IMR-90 (cell line): ENCODE data around the gene NPFF. TPM values are rescaled to one million over a fixed set of nuclear protein-coding genes. Genes with fewer than 3 reads are reported as not detected.

Source experiments
- ATAC-seq: fragments of 200-7000 bp; cut with Tn5 transposase; 2 replicates; pipeline ENCODE4 v1.9.1; 2020; ENCODE audit warnings: low read depth, mild to moderate bottlenecking, moderate library complexity
- BruUV-seq: library from RNA; stranded (reverse); fragments of 400-500 nt; replicated peaks from 2 replicates; lab custom pipeline; 2021; lab: Mats Ljungman, UMichigan
- CTCF ChIA-PET: fragments of 300-600 bp; formaldehyde crosslinking; extraction: SDS; loops from one replicate; lab custom pipeline; 2021; ENCODE audit warnings: antibody characterized with exemption; lab: Yijun Ruan, JAX
- POLR2A ChIA-PET: fragments of 300-600 bp; sonication (Branson Sonifier 250); formaldehyde crosslinking; loops from one replicate; lab custom pipeline; 2022; ENCODE audit warnings: antibody characterized with exemption; ENCODE audit not compliant: unreplicated experiment; lab: Charles Lee
- DNase-seq: peaks from one replicate; pipeline ENCODE4 v3.0.0; 2013
- H2AFZ ChIP-seq: replicated peaks from 2 replicates; pipeline ENCODE3; 2013; ENCODE audit warnings: low read length, mild to moderate bottlenecking; ENCODE audit not compliant: poor library complexity
- H2AK5ac ChIP-seq: 2 replicates; pipeline ENCODE4 v1.6.1; 2013; ENCODE audit warnings: low read depth, low read length, inconsistent platforms
- H2AK9ac ChIP-seq: replicated peaks from 2 replicates; pipeline ENCODE3; 2013; ENCODE audit warnings: mild to moderate bottlenecking, low read depth, low read length, moderate library complexity; ENCODE audit not compliant: poor library complexity
- H2BK120ac ChIP-seq: 2 replicates; pipeline ENCODE4 v1.6.1; 2013; ENCODE audit warnings: low read depth, low read length, inconsistent platforms
- H2BK15ac ChIP-seq: 3 replicates; pipeline ENCODE4 v1.6.1; 2013; ENCODE audit warnings: low read depth, low read length, inconsistent platforms
- H2BK20ac ChIP-seq: 2 replicates; pipeline ENCODE4 v1.6.1; 2013; ENCODE audit warnings: low read depth, mild to moderate bottlenecking, inconsistent platforms, low read length, moderate library complexity
- H2BK5ac ChIP-seq: 2 replicates; pipeline ENCODE4 v1.6.1; 2013; ENCODE audit warnings: mild to moderate bottlenecking, low read depth, low read length, inconsistent platforms; ENCODE audit not compliant: poor library complexity, severe bottlenecking
- H3K14ac ChIP-seq: replicated peaks from 2 replicates; pipeline ENCODE4 v1.6.1; 2013; ENCODE audit warnings: low read depth, low read length, inconsistent platforms
- H3K18ac ChIP-seq: 2 replicates; pipeline ENCODE4 v1.6.1; 2013; ENCODE audit warnings: low read depth, low read length, control low read depth
- H3K23ac ChIP-seq: 2 replicates; pipeline ENCODE4 v1.6.1; 2013; ENCODE audit warnings: low read depth, low read length, inconsistent platforms
- H3K27ac ChIP-seq: 2 replicates; pipeline ENCODE4 v1.5.1; 2013; ENCODE audit warnings: mild to moderate bottlenecking, control low read depth, low read length; ENCODE audit not compliant: insufficient read depth
- H3K27me3 ChIP-seq: 2 replicates; pipeline ENCODE4 v1.6.1; 2013; ENCODE audit warnings: low read length; ENCODE audit not compliant: control insufficient read depth, insufficient read depth
- H3K36me3 ChIP-seq: 2 replicates; pipeline ENCODE4 v1.6.1; 2013; ENCODE audit warnings: low read length, mixed read lengths; ENCODE audit not compliant: control insufficient read depth, insufficient read depth
- H3K4ac ChIP-seq: 2 replicates; pipeline ENCODE4 v1.6.1; 2013; ENCODE audit warnings: low read depth, low read length, inconsistent platforms
- H3K4me1 ChIP-seq: 2 replicates; pipeline ENCODE4 v1.6.1; 2013; ENCODE audit warnings: low read length, mixed read lengths; ENCODE audit not compliant: control insufficient read depth, insufficient read depth
- H3K4me2 ChIP-seq: 2 replicates; pipeline ENCODE4 v1.6.1; 2013; ENCODE audit warnings: low read depth, mild to moderate bottlenecking, control low read depth, low read length, moderate library complexity
- H3K4me3 ChIP-seq: 2 replicates; pipeline ENCODE4 v1.5.1; 2013; ENCODE audit warnings: low read depth, mild to moderate bottlenecking, control low read depth, low read length, moderate library complexity; ENCODE audit not compliant: insufficient read depth
- H3K56ac ChIP-seq: 2 replicates; pipeline ENCODE4 v1.6.1; 2013; ENCODE audit warnings: low read length, inconsistent platforms; ENCODE audit not compliant: insufficient read depth; ENCODE audit errors: extremely low read depth
- H3K79me1 ChIP-seq, 2 experiments: 2 replicates each; pipeline ENCODE4 v1.6.1; 2013; ENCODE audit warnings: low read length in 2 of 2, inconsistent platforms in 1 of 2, low read depth in 1 of 2
- H3K9ac ChIP-seq: 2 replicates; pipeline ENCODE4 v1.6.1; 2013; ENCODE audit warnings: low read depth, low read length, control low read depth
- H3K9me1 ChIP-seq: 2 replicates; pipeline ENCODE4 v1.6.1; 2013; ENCODE audit warnings: low read length, inconsistent platforms; ENCODE audit not compliant: insufficient read depth
- H3K9me3 ChIP-seq: 2 replicates; pipeline ENCODE4 v1.6.1; 2013; ENCODE audit warnings: low read length; ENCODE audit not compliant: control insufficient read depth, insufficient read depth
- H4K20me1 ChIP-seq: 2 replicates; pipeline ENCODE4 v1.6.1; 2013; ENCODE audit warnings: low read length, inconsistent platforms; ENCODE audit not compliant: insufficient read depth
- H4K5ac ChIP-seq: 2 replicates; pipeline ENCODE4 v1.6.1; 2013; ENCODE audit warnings: mild to moderate bottlenecking, low read depth, low read length, control low read depth
- H4K8ac ChIP-seq, 2 experiments: 2 replicates each; pipeline ENCODE4 v1.6.1; 2013; ENCODE audit warnings: low read depth in 2 of 2, low read length in 2 of 2, control low read depth in 1 of 2, inconsistent platforms in 1 of 2
- H4K91ac ChIP-seq: 2 replicates; pipeline ENCODE4 v1.6.1; 2013; ENCODE audit warnings: low read depth, low read length, inconsistent platforms; ENCODE audit not compliant: insufficient read depth
- CEBPB ChIP-seq: IDR thresholded peaks from 2 replicates; pipeline ENCODE4 v1.6.1; 2012; ENCODE audit warnings: low read depth, low read length, improper control_type of control experiment
- CHD1 ChIP-seq: IDR thresholded peaks from 2 replicates; pipeline ENCODE4 v1.6.1; 2012; ENCODE audit warnings: low read depth, low read length, improper control_type of control experiment
- FOS ChIP-seq: fragments of 150-350 bp; IDR thresholded peaks from 2 replicates; pipeline ENCODE4 v1.6.1; 2016; ENCODE audit warnings: low read depth, low read length
- MAZ ChIP-seq: IDR thresholded peaks from 2 replicates; pipeline ENCODE4 v1.6.1; 2012; ENCODE audit warnings: low read depth, mild to moderate bottlenecking, low read length, improper control_type of control experiment, moderate library complexity, borderline replicate concordance
- MXI1 ChIP-seq: IDR thresholded peaks from 2 replicates; pipeline ENCODE4 v1.6.1; 2012; ENCODE audit warnings: low read depth, mild to moderate bottlenecking, low read length, moderate library complexity, borderline replicate concordance
- POLR2A ChIP-seq: IDR thresholded peaks from 2 replicates; pipeline ENCODE4 v1.6.1; 2012; ENCODE audit warnings: mild to moderate bottlenecking, low read depth, low read length
- RAD21 ChIP-seq: IDR thresholded peaks from 2 replicates; pipeline ENCODE4 v1.6.1; 2012; ENCODE audit warnings: low read length, improper control_type of control experiment
- SMC3 ChIP-seq: fragments of 150-350 bp; IDR thresholded peaks from 2 replicates; pipeline ENCODE4 v1.6.1; 2016; ENCODE audit warnings: low read depth, mild to moderate bottlenecking, antibody characterized with exemption, low read length, moderate library complexity
- WGBS, 2 experiments: methylation state at CpG; one replicate each; pipeline versions ENCODE4 v1.1.5 to v1.1.7; 2013; ENCODE audit warnings: missing lambda C conversion rate in 2 of 2; ENCODE audit not compliant: insufficient read length in 1 of 2; ENCODE audit errors: extremely low coverage in 2 of 2; 5-methylcytosine and 5-hydroxymethylcytosine counted together
- dilution Hi-C: fragments of 300-500 bp; cut with HindIII; formaldehyde crosslinking; loops from one replicate; pipeline ENCODE4 v1.14.3; 2018; ENCODE audit warnings: low sequenced_read_pairs; ENCODE audit not compliant: unreplicated experiment
- in situ Hi-C: fragments of 300-500 bp; cut with MboI; formaldehyde crosslinking; loops from 3 replicates; pipeline ENCODE4 v1.14.3; 2019; ENCODE audit warnings: low sequenced_read_pairs, inconsistent platforms, mixed read lengths
- intact Hi-C: fragments of 100-400 bp; cut with micrococcal nuclease; formaldehyde crosslinking; loops from 2 replicates; pipeline ENCODE4 v1.10.0; 2022
- polyA plus RNA-seq, 3 experiments: library from polyadenylated mRNA; depleted of rRNA; stranded (reverse); fragments of >200 nt; gene quantifications; 2 replicates each; pipeline ENCODE4 v1.2.3, GENCODE V29; 2012; ENCODE audit warnings: low replicate concordance in 1 of 3
- total RNA-seq: library from RNA; depleted of rRNA; stranded (reverse); fragments of >200 nt; gene quantifications from 2 replicates; pipeline ENCODE4 v1.2.3, GENCODE V29; 2012
- TF ChIP-seq, protein P1 (sequence below): fragments of 150-350 bp; IDR thresholded peaks from 2 replicates; pipeline ENCODE4 v1.6.1; 2016; ENCODE audit warnings: low read depth, mild to moderate bottlenecking, low read length, moderate library complexity, borderline replicate concordance
- TF ChIP-seq, protein P2 (sequence below): conservative IDR thresholded peaks from 2 replicates; pipeline ENCODE4 v1.5.1; 2012; ENCODE audit warnings: mild to moderate bottlenecking, low read depth, low read length, improper control_type of control experiment
- TF ChIP-seq, protein P3 (sequence below): fragments of 150-350 bp; IDR thresholded peaks from 2 replicates; pipeline ENCODE4 v1.6.1; 2017; ENCODE audit warnings: mild to moderate bottlenecking, antibody characterized with exemption, low read length, low read depth

Gene NPFF
- total and polyA plus RNA-seq, 2 of the 4 experiments (the other 2 are of a cell fraction), result not detected

DNA sequence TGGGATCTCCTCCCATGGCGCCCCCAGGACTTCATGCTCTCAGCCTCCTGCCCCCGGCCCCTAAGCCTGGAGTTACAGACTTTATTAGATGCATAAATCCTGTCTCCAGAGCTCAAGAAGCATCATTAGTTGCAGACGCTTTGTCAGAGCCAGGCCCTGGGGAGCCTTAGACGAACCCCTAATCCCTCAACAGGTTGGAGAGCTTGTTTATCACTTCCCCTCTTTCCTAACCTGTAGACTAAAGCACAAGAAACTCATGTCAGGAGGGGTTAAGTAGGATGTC is 260 bp upstream of the NPFF start:
- peaks cover 41% of the 10 kb centered on the region for H3K36me3 ChIP-seq
- H2BK20ac ChIP-seq, result no peak overlapping the region
- TF ChIP-seq, protein P1, sequence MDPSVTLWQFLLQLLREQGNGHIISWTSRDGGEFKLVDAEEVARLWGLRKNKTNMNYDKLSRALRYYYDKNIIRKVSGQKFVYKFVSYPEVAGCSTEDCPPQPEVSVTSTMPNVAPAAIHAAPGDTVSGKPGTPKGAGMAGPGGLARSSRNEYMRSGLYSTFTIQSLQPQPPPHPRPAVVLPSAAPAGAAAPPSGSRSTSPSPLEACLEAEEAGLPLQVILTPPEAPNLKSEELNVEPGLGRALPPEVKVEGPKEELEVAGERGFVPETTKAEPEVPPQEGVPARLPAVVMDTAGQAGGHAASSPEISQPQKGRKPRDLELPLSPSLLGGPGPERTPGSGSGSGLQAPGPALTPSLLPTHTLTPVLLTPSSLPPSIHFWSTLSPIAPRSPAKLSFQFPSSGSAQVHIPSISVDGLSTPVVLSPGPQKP, result no peak
- TF ChIP-seq, protein P2, sequence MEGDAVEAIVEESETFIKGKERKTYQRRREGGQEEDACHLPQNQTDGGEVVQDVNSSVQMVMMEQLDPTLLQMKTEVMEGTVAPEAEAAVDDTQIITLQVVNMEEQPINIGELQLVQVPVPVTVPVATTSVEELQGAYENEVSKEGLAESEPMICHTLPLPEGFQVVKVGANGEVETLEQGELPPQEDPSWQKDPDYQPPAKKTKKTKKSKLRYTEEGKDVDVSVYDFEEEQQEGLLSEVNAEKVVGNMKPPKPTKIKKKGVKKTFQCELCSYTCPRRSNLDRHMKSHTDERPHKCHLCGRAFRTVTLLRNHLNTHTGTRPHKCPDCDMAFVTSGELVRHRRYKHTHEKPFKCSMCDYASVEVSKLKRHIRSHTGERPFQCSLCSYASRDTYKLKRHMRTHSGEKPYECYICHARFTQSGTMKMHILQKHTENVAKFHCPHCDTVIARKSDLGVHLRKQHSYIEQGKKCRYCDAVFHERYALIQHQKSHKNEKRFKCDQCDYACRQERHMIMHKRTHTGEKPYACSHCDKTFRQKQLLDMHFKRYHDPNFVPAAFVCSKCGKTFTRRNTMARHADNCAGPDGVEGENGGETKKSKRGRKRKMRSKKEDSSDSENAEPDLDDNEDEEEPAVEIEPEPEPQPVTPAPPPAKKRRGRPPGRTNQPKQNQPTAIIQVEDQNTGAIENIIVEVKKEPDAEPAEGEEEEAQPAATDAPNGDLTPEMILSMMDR, result no peak
- TF ChIP-seq, protein P3, sequence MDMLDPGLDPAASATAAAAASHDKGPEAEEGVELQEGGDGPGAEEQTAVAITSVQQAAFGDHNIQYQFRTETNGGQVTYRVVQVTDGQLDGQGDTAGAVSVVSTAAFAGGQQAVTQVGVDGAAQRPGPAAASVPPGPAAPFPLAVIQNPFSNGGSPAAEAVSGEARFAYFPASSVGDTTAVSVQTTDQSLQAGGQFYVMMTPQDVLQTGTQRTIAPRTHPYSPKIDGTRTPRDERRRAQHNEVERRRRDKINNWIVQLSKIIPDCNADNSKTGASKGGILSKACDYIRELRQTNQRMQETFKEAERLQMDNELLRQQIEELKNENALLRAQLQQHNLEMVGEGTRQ, result no peak
- TF ChIP-seq CHD1 (no peak), CEBPB (no peak), MXI1 (no peak), POLR2A (no peak), MAZ (no peak), SMC3 (no peak), FOS (no peak), RAD21 (no peak)
- no peak overlapping the region for H2AK5ac ChIP-seq
- no peak overlapping the region for H3K4me2 ChIP-seq
- no peak overlapping the region for H3K23ac ChIP-seq
- no peak overlapping the region for H2AK9ac ChIP-seq
- H3K27ac ChIP-seq, result no peak overlapping the region
- H4K91ac ChIP-seq, result no peak overlapping the region
- no peak overlapping the region for H2BK5ac ChIP-seq
- no peak for ATAC-seq
- 80% methylated on average over 1 of the region's 4 CpGs; no CpG with 5 or more reads in 1 of the 2 experiments for WGBS, 2 experiments
- no peak for DNase-seq
- H2BK120ac ChIP-seq, result no peak overlapping the region
- no peak overlapping the region for H2BK15ac ChIP-seq
- H3K4ac ChIP-seq, result no peak overlapping the region
- ChIA-PET POLR2A (no interaction called here), CTCF (interaction anchor here (1.9 kb wide), 1 partner anchor 186 kb away, joined by 7 read pairs; the partner anchor contains the start of gene AAAS)
- in situ Hi-C loops, result loop anchor here (10.0 kb wide), 1 partner anchor 183 kb away; the partner anchor contains the start of gene AAAS
- no peaks in the 10 kb centered on the region for H3K4me1 ChIP-seq
- H3K4me3 ChIP-seq, result no peak overlapping the region
- no peak overlapping the region for H4K8ac ChIP-seq
- H3K9me3 ChIP-seq, result no peaks in the 10 kb centered on the region
- no peak overlapping the region for H2AFZ ChIP-seq
- H3K9me1 ChIP-seq, result no peaks in the 10 kb centered on the region
- H3K14ac ChIP-seq, result no peak overlapping the region
- no peak overlapping the region for H3K9ac ChIP-seq
- no peaks in the 10 kb centered on the region for H4K20me1 ChIP-seq
- H3K18ac ChIP-seq, result no peak overlapping the region
- H3K27me3 ChIP-seq, result no peaks in the 10 kb centered on the region
- intact Hi-C loops, result loop anchor here (5.0 kb wide), 1 partner anchor 295 kb away; no protein-coding TSS in a partner anchor
- H3K79me1 ChIP-seq, result peaks cover 0 to 33% of the 10 kb centered on the region in 2 experiments; a peak in 2 of 4 replicates
- BruUV-seq, result no TSS peak
- dilution Hi-C loops, result no loop called here
- no peak overlapping the region for H3K56ac ChIP-seq
- no peak overlapping the region for H4K5ac ChIP-seq
